Lower lobe of right lung (tissue), 2 donors: ENCODE measurements around the gene PARVB. TPM values are rescaled to one million over a fixed set of nuclear protein-coding genes. Genes with fewer than 3 reads are reported as not detected.

Source experiments
- ATAC-seq, 2 donors: fragments of 200-7000 bp; cut with Tn5 transposase; one replicate each; pipeline ENCODE4 v1.9.1; 2020 to 2022; ENCODE audit warnings: mild to moderate bottlenecking in 2 of 2, moderate library complexity in 2 of 2
- DNase-seq: peaks from one replicate; pipeline ENCODE4 v3.0.0-alpha.2; 2020
- H3K27ac ChIP-seq: fragments of 200-600 bp; one replicate; pipeline ENCODE4 v1.8.0; 2022
- H3K27me3 ChIP-seq: fragments of 200-600 bp; one replicate; pipeline ENCODE4 v1.8.0; 2022; ENCODE audit warnings: low read depth
- H3K36me3 ChIP-seq: fragments of 200-600 bp; one replicate; pipeline ENCODE4 v1.8.0; 2022; ENCODE audit warnings: mild to moderate bottlenecking
- H3K4me1 ChIP-seq: fragments of 200-600 bp; one replicate; pipeline ENCODE4 v1.8.0; 2022
- H3K4me3 ChIP-seq: fragments of 200-600 bp; one replicate; pipeline ENCODE4 v1.8.0; 2022; ENCODE audit warnings: mild to moderate bottlenecking
- H3K9me3 ChIP-seq: fragments of 200-600 bp; one replicate; pipeline ENCODE4 v1.8.0; 2022
- CTCF ChIP-seq: fragments of 200-600 bp; IDR thresholded peaks from one replicate; pipeline ENCODE4 v1.8.0; 2022; ENCODE audit warnings: antibody characterized with exemption, mild to moderate bottlenecking
- intact Hi-C: fragments of 100-400 bp; cut with DNase I; formaldehyde crosslinking; loops from one replicate; pipeline ENCODE4 v1.11.0; 2022
- total RNA-seq: library from RNA; stranded (reverse); fragmentation: NEBNext Ultra II Directional; extraction: Animal tissue kit (Norgen Biotek cat#: 25700); gene quantifications from one replicate; pipeline ENCODE4 v1.2.1, GENCODE V29; 2021
- donor health status: DM: no; HTN: yes; CAD: no; lungs with severe emphysema.

Gene PARVB
- total RNA-seq, 1 donor from 2014 or later, result 44.7 TPM

GRCh38 chr22:44165286-44165874, 141.3 kb downstream of the PARVB start:
- H3K27ac ChIP-seq, result no peak overlapping the region
- no peaks in the 10 kb centered on the region for H3K4me1 ChIP-seq
- H3K9me3 ChIP-seq, result no peaks in the 10 kb centered on the region
- DNase-seq (no peak), ATAC-seq (no peak)
- H3K4me3 ChIP-seq, result no peak overlapping the region
- no peak for TF ChIP-seq CTCF
- no peaks in the 10 kb centered on the region for H3K27me3 ChIP-seq
- intact Hi-C loops, result no loop called here
- peaks cover 18% of the 10 kb centered on the region for H3K36me3 ChIP-seq

GRCh38 chr22:44166498-44167276, 142.6 kb downstream of the PARVB start:
- Histone ChIP-seq H3K36me3 (peaks cover 18% of the 10 kb centered on the region), H3K27me3 (no peaks in the 10 kb centered on the region), H3K9me3 (no peaks in the 10 kb centered on the region), H3K4me1 (no peaks in the 10 kb centered on the region), H3K27ac (no peak overlapping the region), H3K4me3 (no peak overlapping the region)
- intact Hi-C loops, result no loop called here
- TF ChIP-seq CTCF, result no peak
- no peak for ATAC-seq
- no peak for DNase-seq

- intact Hi-C loops, result no loop called here
- Histone ChIP-seq H3K27me3 (no peaks in the 10 kb centered on the region), H3K9me3 (no peaks in the 10 kb centered on the region), H3K36me3 (peaks cover 18% of the 10 kb centered on the region), H3K4me3 (no peak overlapping the region), H3K27ac (no peak overlapping the region), H3K4me1 (no peaks in the 10 kb centered on the region)
- TF ChIP-seq CTCF, result no peak
- no peak for ATAC-seq
- DNase-seq, result no peak
Observed at GRCh38 chr22:44167501-44167900, 143.4 kb downstream of the PARVB start.

- Histone ChIP-seq H3K36me3 (peaks cover 18% of the 10 kb centered on the region), H3K27me3 (no peaks in the 10 kb centered on the region), H3K9me3 (no peaks in the 10 kb centered on the region), H3K27ac (no peak overlapping the region), H3K4me3 (no peak overlapping the region), H3K4me1 (no peaks in the 10 kb centered on the region)
- DNase-seq (no peak), ATAC-seq (no peak)
- TF ChIP-seq CTCF, result no peak
- intact Hi-C loops, result no loop called here
Observed at GRCh38 chr22:44168206-44168605, 144.1 kb downstream of the PARVB start.

GRCh38 chr22:44170470-44170869, 146.4 kb downstream of the PARVB start:
- DNase-seq (no peak), ATAC-seq (no peak)
- H3K4me1 ChIP-seq, result no peaks in the 10 kb centered on the region
- no peak overlapping the region for H3K4me3 ChIP-seq
- no peak overlapping the region for H3K27ac ChIP-seq
- H3K36me3 ChIP-seq, result peaks cover 18% of the 10 kb centered on the region
- TF ChIP-seq CTCF, result no peak
- intact Hi-C loops, result no loop called here
- H3K27me3 ChIP-seq, result no peaks in the 10 kb centered on the region
- H3K9me3 ChIP-seq, result no peaks in the 10 kb centered on the region
